Myocyte (in vitro differentiated cells): ENCODE results near the gene ENO1. TPM values are rescaled to one million over a fixed set of nuclear protein-coding genes. Genes with fewer than 3 reads are reported as not detected.

ENCODE experiments used
- DNase-seq: peaks from one replicate; pipeline ENCODE4 v3.0.0-alpha.2; 2012; ENCODE audit warnings: low read depth
- total RNA-seq: library from RNA; depleted of rRNA; stranded (reverse); fragments of >200 nt; gene quantifications from 2 replicates; pipeline ENCODE4 v1.2.3, GENCODE V29; 2014

ENO1 gene
- total RNA-seq, 1 donor from 2014 or later = 351 TPM

DNA sequence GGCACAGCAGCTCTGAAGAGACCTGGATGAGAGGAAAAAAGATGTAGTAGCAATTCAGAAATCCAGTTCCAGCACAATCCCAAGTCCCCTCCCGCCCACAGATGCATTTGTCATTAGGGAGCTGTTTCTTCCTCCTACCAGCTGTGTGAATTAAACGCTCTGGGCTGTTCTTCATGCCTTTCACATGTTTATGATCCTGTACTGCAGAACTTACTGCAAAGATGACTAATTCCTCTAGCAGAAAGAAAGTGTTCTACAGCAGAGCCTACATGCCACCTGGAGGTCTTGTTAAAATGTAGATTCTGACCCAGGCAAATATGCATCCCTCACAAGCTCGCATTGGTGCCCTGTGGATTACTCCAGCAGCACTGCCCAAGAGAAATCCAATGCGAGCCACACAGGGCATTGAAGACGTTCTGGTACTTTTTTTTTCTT lies 6.5 kb downstream of the ENO1 start:
- DNase-seq = no peak

DNA sequence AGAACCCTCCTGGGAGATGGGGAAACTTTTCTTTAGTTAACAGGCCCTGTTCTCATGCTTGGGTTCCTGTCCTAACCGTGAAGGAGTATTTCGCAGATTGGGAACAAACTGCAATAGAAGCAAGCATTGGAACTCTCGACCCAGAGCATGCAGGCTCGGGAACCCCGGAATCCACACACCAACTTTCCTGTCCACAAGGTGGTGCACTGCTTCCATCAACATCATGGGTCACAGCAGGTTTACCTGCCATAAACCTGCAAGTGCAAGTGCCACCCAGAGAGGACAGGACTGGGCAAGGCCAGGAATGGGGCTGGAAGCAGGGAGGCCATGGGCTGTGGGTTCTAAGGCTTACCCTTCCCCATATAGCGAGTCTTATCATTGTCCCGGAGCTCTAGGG lies 6.9 kb downstream of the ENO1 start:
- no peak for DNase-seq

- no peak for DNase-seq
These were observed 7.6 kb downstream of the ENO1 start for GRCh38 chr1:8870616-8871538.

- no peak for DNase-seq
These were observed 8.4 kb downstream of the ENO1 start for GRCh38 chr1:8870103-8870502.

GRCh38 chr1:8867878-8868567 lies 10.5 kb downstream of the ENO1 start:
- no peak for DNase-seq

DNA sequence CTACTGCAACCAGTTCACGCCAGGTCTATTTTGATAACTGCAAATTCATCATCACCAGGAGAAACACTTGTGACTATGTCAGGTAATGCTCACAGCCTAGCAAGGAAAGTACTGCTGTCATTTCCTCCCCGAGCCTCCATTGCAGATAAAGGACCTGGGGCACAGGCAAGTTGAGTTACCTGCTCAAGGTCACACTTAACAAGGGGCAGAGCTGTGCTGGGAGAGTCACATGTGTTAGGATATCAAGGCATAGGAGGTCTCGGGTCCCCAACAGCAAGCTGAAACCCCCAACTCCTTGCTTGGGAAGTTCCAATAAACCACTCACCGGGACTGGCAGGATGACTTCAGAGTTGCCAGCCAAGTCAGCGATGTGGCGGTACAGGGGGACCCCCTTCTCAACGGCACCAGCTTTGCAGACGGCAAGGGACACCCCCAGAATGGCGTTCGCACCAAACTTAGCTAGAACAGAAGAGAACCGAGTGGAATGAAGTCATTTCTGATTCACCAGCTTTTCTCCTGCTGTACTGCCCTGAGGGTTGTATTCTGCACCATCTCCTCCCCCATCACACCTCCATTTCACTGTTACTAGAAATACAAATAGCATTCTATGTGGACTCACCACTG lies 11.6 kb downstream of the ENO1 start:
- no peak for DNase-seq

DNA sequence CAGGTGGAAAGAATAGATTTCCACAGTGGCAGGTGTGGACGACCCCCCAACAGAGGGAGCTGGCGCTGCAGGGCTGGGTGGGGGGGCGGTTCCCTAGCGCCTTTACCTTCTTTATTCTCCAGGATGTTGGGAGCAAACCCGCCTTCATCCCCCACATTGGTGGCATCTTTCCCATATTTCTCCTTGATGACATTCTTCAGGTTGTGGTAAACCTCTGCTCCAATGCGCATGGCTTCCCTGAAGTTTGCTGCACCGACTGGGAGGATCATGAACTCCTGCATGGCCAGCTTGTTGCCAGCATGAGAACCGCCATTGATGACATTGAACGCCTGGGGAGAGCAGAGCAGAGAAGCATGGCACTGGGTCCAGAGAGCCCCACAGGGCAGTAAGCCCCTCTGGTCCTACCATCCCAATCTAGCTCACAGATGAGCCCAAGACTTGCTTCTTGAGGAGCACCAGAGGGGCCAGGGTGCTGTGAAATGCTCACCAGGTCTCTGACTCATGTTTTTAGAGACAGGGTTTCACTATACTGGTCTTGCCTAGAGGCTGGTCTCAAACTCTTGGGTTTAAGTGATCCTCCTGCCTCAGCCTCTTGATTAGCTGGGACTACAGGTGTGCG lies 12.2 kb downstream of the ENO1 start:
- no peak for DNase-seq

- DNase-seq = peak; percentile 73
These were observed 13.7 kb downstream of the ENO1 start for GRCh38 chr1:8864713-8865344.

- no peak for DNase-seq
These were observed 14.7 kb downstream of the ENO1 start for GRCh38 chr1:8863794-8864233.

DNA sequence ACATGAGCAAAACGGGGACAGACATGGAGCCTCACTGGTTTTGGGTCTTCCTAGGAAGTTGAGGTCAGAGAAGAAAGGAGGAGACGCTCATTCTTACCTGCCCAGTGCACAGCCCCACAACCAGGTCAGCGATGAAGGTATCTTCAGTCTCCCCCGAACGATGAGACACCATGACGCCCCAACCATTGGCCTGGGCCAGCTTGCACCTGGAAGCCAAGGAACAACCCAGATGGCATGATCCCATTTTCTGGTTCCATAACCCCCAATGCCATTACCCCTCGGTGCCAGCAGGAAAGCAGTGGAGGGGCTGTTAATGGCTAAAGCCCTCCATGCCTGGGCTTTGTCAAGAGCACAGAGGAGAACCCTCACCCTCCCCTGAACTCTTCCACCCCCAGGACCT lies 15.3 kb downstream of the ENO1 start:
- no peak for DNase-seq

DNA sequence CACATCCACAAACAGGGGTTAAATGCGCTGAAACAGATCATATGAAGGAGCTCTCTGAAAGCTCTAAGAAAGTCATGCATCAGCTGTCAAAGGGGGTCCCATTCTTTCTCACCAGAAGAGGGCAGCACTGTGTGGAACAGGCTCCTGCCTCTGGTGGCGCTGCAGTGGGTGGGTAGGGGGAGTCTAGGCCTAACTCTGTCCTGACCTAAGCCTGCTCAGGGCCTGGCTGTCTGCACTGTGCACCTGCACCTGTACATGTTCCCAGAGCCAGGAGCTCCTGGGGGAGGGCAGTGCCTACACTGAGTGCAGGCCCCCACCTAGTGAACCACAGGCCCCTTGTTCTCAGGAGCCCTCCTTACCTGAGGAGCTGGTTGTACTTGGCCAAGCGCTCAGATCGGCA lies 16.0 kb downstream of the ENO1 start:
- no peak for DNase-seq

DNA sequence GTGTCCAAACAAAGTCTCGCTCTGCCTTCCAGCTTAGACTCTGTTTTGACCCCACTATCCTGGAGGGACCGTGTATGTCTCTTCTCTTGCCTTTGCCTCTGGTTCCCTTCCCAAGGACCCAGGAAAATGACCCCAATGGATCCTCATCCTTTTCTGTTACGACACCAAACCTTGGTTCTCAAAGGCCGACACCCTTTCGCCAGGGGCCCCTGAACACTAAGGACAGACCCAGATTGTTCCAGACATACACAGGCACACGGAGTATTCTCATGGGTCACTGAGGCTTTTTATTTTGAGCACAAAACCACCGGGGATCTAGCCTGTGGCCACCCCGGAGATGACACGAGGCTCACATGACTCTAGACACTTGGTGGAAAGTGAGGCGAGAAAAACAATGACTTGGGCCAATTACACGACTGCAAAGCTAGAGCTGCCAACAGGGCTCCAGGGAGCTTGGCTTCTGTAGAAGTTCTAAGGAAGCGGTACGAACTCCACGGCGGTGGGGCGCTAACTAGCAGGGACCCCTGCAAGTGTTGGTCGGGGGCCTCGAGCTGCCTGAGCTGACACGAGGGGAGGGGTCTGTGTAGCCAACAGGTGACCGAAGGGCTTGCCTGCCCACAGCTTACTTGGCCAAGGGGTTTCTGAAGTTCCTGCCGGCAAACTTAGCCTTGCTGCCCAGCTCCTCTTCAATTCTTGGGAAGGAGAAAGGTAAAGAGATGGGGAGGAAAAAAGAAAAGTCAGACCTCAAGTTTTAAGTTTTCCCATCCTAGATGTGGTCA lies 17.6 kb downstream of the ENO1 start:
- DNase-seq = peak; percentile 80

DNA sequence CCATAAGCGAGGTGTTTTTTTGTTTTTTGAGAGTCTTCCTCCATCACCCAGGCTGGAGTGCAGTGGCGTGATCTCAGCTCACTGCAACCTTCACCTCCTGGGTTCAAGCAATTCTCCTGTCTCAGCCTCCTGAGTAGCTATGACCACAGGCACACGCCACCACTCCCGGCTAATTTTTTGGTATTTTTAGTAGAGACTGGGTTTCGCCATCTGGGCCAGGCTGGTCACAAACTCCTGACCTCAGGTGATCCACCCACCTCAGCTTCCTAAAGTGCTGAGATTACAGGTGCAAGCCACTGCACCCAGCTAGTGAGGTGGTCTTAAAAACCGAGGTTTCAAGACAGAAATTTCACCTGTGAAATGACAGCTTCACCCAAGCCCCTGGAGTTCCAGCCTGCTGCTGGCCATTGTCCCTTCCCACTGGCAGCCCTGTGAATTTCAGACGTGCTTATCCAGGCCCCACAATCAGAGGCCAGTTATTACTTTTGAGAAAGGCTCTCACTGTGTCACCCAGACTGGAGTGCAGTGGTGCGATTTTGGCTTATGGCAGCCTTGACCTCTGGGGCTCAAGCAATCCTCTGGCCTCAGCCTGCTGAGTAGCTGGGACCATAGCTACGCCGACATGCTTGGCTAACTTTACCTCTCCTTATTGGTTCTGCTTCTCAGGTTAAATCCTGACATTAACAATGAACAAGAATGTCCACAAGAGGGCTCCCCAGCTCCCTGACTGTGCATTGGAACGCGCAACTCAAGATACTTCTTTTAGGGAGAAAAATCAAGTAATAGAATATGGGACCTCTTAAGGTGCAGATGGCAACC lies 19.4 kb downstream of the ENO1 start:
- DNase-seq = no peak

- peak; percentile 96 for DNase-seq
These were observed 20.3 kb downstream of the ENO1 start for GRCh38 chr1:8858112-8858668.

GRCh38 chr1:8856689-8857412 lies 21.6 kb downstream of the ENO1 start:
- DNase-seq = no peak

DNA sequence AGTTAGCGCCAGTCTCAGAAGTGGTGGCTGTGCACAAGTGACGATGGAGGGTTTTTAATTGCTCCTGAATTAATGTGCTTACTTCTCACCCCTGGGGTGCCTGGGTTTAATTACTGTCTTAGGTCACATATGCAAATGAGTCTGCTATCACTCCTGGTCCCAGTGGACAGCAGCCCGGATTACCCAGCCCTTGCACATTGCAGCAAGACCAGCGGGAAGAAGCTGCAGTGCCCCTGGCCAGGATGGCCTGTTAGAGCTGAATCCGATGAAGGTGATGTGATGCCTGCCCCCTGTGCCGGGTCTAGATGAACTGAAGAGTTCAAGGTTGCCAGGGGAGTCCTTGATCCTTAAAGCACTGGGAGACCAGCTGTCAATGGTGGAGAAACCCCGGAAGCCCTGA lies 24.2 kb downstream of the ENO1 start:
- no peak for DNase-seq

GRCh38 chr1:8851060-8851459 lies 27.4 kb downstream of the ENO1 start:
- no peak for DNase-seq

DNA sequence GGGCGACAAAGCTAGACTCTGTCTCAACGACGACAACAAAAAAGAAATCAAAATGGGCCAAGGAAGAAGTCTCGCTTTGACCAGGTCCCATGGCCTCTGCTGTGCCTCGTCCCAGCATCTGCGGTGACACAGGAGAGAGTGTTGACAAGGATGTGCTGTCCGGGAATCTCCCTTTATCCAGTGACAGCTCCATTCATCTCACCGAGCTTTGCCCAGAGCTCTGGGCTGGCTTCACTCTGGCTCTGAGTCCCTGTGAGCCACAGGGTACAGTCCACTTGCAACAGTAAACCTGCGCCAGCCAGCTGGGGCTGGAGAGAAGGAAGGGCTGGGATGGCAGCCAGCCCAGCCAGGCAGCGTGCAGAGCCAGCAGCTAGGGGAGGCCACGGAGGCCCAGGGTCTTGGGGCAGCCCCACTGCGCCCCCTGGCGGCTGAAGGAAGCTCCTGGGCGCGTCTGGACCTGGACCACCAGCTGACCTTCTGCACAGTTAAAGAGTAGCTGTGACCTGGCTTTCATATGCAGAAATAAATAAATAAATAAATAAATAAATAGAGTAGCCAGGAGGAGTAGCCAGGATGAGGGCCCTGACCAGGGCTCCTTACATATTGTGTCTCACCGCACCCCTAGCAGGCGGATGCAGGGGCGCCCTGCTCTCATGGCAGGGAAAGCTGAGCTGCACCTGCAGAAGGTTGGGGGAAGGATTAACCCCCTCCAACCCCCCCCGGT lies 29.7 kb downstream of the ENO1 start:
- DNase-seq = peak; percentile 98
